Fibroblast of gingiva (primary cell): Measurements from ENCODE around the gene ERBB2.
A peak's percentile ranks its signal among the peaks of the same experiment; 100 is the strongest.
"Not testable (repeated sequence)": the region's sequence is repeated elsewhere in the genome, so short reads cannot be mapped to it uniquely, and the experiment has no call there.

ENCODE experiments used
- DNase-seq: peaks from one replicate; pipeline ENCODE4 v3.0.0-alpha.2; 2011; ENCODE audit warnings: low read depth

The ERBB2 gene

DNA sequence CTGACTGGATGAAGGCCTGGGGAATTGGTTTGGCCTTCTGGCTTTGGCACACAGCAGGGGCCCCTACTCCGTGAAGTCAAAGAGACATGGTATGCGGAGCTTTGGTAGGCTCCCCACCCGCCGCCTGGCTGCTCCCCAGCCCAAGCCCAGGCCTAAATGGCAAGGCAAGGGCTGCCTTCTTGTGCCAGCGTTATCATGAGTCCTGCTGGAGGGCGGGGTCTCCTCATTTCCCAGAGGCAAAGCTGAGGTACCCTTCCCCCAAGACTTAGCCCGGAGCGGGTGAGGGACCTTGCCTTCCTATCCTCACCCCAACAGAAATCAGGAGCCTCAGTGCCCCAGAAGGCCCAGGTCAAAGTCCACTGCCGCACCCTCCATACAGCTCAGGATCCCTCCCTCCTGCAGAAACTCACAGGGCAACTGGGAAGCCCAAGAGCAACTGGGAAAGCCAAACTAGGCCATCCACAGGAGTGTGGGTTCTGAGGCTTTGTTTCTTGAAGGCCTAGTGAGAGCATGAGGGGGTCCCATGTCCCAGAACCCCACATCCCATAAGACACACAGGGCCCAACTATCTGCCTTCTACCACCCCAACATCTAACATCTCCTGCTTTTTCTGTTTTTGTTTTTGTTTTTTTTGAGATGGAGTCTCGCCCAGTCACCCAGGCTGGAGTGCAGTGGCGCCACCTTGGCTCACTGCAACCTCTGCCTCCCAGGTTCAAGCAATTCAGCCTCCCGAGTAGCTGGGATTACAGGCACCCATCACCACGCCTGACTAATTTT is 21.3 kb upstream of the ERBB2 start:
- no peak for DNase-seq

DNA sequence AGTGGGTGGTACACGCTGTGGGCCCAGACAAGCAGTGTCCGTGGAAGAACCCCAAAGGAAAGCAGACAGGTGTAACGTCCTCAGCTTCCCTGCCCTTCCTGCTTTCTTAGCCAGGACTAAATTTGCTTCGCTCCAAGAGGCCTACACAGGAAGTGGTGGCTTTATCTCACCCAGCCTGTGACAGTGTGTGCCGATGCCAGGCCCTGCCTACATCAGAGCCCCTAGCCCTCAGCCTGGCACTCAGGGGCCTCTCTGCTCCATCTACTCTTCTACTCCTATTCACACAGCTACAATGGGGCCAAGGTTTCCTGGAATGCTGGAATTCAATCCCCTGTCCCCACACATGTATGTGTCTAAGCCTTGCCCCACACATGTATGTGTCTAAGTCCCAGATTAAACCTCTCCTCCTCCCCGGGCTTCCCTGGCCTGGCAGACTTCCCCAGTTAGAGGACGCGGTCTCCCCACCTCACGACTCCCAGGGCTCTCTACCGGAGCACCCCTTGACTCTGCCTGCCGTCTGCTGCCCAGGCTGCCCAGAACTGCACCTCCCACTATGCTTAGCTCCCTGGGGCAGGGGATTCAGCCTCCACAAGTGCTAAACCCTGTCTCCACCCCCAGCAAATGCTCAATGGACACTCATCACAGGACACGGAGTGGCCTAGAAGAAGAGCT is 20.2 kb upstream of the ERBB2 start:
- DNase-seq: no peak

DNA sequence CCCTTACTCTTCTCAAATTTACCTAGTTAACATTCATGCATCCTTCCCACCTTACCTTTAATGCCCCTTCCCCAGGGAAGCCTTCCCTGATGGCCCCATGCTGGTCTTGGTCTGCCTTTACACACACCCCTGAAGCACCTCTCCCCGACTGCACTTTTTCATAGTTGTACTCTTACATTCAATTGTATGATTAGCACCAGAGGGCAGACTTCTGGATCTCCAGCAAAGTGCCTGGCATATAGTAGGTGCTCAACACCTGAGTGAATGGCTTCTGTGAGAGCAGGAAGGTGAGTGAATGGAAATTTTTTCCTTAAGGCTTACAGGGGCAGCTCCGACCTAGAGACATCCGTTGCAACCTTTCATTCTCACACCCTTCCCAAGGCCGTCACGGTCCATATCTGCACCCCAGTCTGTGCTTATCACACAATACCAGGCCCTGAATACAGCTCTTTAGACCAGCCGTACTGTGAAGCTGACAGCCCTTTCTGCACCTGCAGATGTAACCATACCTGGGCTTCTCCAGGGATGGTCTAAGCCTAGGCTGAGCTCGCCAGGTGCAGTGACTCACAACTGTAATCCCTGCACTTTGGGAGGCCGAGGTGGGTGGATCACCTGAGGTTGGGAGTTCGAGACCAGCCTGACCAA is 16.4 kb upstream of the ERBB2 start:
- DNase-seq: no peak

DNA sequence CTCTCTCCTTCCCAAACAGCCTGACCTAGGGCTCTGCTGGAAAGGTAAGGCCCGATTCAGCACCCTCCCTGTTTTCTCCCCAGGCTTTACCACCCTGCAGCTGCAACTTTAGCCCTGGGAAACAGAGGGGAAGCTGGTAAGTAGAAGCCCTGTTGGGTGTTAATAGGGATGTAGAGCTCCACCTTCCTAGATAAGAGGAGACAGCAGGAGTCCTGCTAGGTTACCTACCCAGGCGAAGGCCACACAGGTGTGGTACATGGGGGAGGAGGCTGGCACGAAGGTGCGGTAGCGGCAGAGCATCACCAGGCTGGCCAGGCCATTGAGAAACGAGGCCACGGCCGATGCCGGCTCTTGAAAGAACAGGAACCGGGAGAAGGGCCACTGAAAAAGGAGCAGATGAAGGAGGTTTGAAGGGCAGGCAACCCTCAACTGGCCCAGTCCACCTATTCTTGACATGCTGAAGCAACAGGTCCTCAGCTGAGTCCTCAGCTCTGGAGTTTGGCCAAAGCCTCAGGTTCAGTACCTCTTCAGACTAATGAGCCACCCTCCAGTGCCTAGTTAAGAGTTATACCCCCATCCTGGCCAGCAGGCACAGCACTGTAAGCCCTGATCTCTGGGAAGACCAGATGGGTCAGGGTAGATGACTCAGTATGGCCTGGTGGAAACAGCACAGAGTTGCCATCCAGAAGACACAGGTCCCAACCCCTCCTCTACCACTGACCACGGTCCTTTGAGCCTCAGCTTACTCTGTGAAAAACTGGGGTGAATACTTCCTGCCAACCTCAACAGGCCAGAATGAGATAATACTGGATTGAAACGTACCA is 15.3 kb upstream of the ERBB2 start:
- DNase-seq: no peak

DNA sequence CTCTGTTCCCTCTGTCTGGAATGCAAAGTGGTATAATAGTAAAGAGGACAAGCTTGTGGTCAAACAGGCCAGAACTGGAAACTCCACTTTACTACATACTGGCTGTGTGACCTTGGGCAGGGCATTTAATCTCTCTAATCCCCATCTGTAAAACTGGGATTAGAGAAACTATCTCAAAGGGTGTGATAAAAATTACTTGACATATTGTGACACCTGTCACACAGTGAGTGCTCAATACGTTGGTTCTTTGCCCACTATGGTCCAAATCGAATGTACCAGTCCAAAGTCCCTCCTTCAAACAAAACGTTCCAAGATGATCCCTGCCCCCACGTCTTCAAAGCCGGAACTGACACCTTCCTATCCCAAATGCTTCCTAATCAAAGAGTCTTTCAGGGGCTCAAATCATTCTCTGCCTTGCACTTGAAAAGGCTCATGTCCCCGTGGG is 12.7 kb upstream of the ERBB2 start:
- DNase-seq: no peak

DNA sequence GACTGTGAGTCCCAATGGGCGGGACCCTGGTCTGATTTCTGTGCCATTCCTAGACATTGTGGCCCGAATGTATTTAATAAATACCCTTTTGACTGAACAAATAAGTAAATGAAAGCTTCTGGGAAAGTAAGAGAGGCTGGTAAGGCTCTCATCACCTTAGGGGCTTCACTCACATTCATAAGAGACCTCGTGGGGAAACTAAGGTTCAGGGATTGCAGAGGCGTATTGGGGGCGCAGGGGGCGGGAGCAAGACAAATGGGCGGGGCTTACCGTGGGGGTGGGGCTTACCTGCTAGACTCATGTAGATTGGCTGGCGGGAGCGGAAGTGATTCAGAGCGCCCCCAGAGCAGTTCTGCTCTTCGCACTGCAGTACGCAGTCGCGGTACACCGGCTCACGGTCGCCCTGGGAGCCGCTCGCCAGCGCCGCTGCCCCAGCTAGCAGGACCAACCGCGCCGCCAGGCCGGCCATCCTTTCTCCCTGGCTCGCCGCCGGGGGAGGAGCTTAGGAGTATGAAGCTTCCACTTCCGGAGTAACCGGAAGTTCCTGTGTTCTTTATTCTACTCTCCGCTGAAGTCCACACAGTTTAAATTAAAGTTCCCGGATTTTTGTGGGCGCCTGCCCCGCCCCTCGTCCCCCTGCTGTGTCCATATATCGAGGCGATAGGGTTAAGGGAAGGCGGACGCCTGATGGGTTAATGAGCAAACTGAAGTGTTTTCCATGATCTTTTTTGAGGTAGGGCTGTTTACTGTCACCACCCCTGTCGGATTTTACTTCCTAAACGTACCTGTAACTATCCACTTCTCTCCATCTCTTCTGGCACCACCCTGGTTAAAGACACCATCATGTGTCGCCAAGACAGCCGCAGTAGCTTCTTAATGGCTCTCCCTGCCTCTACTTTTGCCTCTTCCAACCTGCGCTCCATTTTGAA is 12.1 kb upstream of the ERBB2 start, which contains the start of gene PGAP3:
Gene PGAP3 (minus strand): TSS at position 512 of the 929 bp plus-strand sequence. CDS start 43 bp downstream, at position 469.
- DNase-seq: peak; percentile 86

DNA sequence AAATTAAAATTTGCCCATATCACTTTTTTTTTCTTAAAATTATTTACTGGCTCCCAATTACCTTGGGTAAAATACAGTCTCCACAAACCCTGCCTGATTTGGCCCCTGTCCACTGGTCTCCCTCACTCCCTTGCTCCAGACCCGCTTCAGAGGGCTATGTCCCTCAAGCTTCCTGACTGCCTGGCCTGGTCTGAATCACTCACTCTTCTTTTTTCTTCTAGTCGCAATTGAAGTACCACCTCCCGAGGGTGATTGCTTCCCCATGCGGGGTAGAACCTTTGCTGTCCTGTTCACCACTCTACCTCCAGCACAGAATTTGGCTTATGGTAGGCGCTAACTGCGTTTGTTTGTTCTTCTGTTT is 11.4 kb upstream of the ERBB2 start:
- no peak for DNase-seq

DNA sequence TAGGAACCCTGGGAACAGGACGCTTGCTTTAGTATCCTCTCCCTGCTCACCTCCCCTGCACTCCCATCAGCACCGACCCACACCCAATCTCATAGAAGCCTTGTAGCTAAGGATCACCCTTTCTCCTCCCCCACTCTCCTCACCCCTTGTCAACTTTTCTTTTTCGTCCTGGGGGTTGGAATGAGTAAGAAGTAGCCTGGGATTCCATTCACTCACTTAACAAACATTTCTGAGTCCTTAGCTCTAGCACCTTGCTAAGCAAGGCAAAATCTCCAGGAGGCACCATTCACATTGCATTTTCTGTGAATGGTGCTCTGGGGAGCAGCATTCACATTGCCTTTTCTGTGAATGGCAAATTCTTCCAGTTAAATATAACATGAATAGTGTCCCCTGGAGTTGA is 10.9 kb upstream of the ERBB2 start:
- DNase-seq: no peak

GRCh38 chr17:39694593-39694992 is 5.3 kb upstream of the ERBB2 start:
- DNase-seq: no peak

GRCh38 chr17:39695089-39695474 is 4.8 kb upstream of the ERBB2 start:
- no peak for DNase-seq

GRCh38 chr17:39696731-39697130 is 3.1 kb upstream of the ERBB2 start:
- no peak for DNase-seq

DNA sequence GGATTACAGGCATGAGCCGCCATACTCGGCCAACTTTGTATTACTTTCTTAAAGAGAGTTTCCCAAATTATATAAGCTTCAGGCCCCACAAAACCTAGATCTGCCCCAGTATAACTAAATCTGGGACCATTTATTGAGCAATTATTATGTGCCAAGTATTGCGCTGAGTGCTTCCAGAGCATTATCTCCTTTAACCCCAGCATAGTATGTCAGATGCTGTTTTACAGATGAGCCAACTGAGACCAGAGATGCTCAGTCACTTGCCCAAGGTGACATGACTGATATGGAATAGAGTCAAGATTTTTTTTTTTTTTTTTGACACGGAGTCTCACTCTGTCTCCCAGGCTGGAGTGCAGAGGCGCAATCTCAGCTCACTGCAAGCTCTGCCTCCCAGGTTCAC is 1.9 kb upstream of the ERBB2 start:
- DNase-seq: no peak

DNA sequence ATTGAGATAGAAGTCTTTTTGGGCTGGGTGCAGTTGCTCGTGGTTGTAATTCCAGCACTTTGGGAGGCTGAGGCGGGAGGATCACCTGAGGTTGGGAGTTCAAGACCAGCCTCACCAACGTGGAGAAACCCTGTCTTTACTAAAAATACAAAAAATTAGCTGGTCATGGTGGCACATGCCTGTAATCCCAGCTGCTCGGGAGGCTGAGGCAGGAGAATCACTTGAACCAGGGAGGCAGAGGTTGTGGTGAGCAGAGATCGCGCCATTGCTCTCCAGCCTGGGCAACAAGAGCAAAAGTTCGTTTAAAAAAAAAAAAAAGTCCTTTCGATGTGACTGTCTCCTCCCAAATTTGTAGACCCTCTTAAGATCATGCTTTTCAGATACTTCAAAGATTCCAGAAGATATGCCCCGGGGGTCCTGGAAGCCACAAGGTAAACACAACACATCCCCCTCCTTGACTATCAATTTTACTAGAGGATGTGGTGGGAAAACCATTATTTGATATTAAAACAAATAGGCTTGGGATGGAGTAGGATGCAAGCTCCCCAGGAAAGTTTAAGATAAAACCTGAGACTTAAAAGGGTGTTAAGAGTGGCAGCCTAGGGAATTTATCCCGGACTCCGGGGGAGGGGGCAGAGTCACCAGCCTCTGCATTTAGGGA is 577 bp upstream of the ERBB2 start:
- not testable (repeated sequence) for DNase-seq

DNA sequence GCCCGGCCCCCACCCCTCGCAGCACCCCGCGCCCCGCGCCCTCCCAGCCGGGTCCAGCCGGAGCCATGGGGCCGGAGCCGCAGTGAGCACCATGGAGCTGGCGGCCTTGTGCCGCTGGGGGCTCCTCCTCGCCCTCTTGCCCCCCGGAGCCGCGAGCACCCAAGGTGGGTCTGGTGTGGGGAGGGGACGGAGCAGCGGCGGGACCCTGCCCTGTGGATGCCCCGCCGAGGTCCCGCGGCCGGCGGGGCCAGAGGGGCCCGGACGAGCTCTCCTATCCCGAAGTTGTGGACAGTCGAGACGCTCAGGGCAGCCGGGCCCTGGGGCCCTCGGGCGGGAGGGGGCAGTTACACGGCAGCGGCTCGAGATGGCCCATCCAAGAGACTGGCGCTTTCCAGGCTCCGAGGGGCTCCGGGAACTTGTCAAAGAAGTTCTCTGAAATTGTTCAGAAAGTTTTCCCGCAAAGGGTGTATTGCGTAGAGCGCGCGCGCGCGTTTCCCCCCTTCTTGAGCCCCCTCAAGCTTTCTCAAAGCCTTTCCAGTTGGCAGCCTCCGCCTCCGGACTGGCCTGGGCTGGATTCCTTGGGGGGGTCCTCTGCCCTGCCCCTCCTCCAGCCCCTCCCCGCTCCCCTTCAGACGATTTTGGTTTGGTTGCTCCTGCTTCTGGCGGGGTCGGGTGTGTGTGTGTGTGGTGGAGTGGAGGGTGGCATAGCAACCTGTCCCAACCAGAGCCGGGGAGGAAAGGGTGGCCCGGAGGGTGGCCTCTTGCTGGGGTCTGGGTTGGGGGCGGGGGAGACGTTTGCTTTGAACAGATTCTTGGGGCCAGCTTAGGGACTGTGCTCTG is 504 bp downstream of the ERBB2 start:
- DNase-seq: peak; percentile 18

- DNase-seq: no peak
Observed at GRCh38 chr17:39701012-39701783, 1.3 kb downstream of the ERBB2 start.

GRCh38 chr17:39701784-39702422 is 2.0 kb downstream of the ERBB2 start:
- DNase-seq: no peak

- no peak for DNase-seq
Observed at GRCh38 chr17:39702901-39703893, 3.3 kb downstream of the ERBB2 start.
